ENCODE data around the gene FHOD3.

The FHOD3 gene

DNA sequence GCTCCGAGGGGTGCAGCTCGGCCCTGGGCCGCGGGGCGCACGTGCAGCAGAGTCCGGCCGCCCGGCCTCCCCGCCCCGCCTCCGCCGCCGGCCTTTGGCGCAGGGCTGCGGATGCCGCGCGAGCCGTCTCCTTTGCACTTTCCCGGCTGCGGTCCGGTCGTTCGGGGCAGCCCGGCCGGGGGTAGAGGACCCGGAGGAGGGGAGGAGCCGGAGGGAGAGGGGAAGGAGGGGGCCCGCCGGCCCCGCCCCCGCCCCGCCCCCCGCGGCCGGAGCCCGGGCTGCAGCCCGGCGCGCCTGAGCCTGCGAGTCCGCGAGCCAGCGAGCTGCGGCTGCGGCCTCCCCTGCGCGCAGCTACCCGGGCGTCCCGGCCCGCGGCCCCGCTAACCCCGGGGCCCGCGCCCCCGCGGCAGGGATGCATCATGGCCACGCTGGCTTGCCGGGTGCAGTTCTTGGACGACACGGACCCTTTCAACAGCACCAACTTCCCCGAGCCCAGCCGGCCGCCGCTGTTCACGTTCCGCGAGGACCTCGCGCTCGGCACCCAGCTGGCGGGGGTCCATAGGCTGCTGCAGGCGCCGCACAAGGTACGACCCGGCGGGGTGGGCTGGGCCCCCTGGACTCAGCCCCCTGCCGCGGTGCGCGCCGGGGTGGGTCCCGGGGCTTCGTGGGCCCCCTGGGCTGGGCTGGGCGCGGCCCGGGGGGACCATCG lies at the start of gene FHOD3:
Gene FHOD3 (plus strand): TSS at position 297 of the 709 bp plus-strand sequence. CDS start 123 bp downstream, at position 420.
- DNase-seq (ENCODE audit: low read depth, low spot score) = no peak

DNA sequence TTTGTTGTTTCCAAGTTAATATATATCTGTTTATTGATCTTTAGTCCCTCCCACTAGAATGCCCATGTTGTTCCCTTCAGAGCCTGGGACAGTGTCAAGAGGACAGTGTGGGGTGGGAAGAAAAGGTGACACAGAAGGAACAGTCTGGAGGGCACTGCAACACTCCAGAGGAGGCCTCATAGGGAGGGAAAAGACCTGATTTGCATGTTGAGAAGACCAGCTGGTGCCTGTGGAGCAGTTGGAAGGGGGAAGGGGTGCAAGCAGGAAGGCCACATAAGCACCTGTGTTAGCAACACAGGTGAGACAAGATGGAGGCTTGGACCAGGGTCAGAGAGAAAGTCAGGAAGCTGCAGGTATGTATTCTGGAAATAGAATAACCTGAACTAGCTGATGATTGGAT lies 48.1 kb upstream of the FHOD3 start:
- no peak for DNase-seq (ENCODE audit: low read depth, low spot score)

DNA sequence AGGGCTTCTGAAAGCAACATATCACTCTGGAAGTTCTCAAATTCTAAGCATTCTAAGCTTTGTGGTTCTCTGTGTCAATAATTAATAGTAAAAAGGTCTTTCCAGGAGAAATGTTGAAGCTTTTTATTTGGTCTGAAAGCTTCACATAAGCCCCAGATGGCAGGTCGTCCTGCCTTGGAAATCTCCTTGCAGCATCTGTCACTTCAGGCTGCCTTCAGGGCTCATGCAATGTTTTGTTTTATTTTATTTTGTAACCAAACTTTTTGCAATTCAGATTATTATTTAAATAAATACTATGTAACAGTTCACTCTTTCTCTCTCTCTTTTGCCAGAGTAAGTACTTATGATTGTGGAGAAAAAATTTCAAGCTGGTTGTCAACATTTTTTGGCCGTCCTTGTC lies 46.7 kb upstream of the FHOD3 start:
- no peak for DNase-seq (ENCODE audit: low read depth, low spot score)

DNA sequence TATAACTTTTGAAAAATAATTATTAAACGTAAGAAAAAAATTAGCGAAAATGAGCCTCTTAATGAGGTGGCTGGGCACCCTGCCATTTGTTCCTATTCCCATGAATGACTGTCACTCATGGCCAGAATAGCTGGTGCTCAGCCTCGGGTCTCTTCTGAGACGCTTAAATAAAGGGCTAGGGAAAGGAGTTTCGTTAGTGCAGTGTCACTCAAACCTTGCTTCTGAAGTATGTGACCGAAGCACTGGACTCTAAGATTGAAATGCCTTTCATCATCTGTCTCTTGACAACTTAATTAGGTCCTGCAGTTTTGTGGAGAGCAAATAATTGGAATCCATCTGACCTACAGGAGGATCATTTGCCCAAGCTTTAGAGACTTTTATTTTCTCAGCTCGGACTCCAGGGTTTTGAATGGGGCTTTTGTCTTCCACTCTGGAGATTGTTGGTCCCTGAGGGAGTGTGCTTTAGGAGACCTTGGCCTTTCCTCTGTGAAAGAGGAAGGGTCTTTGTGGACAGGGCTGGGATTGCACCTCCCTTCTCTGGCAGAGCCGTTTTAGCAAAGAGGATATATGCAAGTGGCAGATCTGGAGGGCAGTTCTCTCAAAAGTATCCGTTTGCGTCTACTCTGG lies 42.3 kb upstream of the FHOD3 start:
- no peak for DNase-seq (ENCODE audit: low read depth, low spot score)

DNA sequence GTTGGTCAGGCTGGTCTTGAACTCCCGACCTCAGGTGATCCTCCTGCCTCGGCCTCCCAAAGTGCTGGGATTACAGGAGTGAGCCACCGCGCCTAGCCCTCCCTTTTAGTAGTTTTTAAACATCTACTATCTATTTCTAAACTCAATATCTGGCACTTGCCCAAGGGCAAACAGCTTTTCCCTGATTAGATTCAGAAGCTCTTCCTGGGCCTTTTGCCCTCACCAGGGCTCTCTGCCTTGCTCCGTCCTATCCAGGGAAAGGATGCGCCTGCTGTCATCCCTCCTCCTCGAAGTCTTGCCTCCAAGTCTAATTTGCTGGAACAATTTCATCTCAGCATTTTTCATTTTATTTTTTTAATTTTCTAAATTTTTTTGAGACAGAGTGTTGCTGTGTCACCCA lies 41.4 kb upstream of the FHOD3 start:
- no peak for DNase-seq (ENCODE audit: low read depth, low spot score)

DNA sequence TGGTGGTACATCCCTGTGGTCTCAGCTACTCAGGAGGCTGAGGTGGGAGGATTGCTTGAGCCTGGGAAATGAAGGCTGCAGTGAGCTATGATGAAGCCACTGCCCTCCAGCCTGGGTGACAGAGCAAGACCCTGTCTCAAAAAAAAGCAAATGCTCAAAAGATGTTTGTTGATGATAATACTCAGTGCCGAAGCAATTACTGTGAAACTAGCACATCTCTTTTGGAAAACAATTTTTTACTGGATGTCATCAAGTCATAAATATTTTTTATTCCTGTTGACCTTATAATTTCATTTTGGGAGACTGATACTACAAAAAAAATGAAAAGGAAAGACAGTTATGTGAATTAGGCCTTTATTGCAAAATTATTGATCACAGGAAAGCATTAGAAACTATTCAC lies 34.5 kb upstream of the FHOD3 start:
- no peak for DNase-seq (ENCODE audit: low read depth, low spot score)

DNA sequence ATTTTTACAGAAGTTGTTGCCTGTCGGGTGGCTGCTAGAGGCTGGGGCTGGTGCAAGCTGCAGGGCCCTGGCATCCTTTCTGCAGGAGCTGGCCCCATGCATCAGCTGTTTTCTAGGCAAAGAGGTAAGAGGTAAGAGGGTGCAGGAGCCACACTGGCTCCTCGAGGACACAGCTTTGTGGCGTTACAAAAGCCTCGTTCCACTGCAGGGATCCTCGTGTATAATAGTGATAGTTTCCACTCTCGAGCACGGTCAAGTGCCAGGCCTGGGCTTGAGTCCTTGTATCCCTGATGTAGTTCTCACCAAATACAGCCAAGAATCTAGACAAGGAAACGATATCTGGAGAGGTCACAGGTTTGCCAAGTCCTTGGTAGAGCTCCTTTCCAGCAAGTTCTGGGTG lies 33.2 kb upstream of the FHOD3 start:
- DNase-seq (ENCODE audit: low read depth, low spot score) = no peak

DNA sequence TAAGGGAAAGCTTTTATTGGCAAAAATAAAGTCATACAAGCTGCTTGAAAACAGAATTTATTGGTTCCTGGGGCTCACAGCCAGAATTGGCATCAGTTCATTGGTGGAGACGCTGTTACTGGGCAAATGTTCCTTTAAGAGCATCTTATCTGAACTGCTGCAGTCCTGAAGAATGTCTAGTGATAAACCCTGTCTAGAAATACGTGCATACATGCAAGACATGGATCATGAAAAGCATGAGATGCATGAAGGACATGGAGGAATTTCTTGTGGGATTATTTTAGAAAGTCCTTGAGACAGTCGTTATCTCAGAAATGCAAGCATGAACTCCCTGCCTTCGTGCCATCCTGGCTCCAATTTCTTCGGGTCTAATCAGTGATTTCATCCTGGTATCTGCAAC lies 32.5 kb upstream of the FHOD3 start:
- no peak for DNase-seq (ENCODE audit: low read depth, low spot score)

DNA sequence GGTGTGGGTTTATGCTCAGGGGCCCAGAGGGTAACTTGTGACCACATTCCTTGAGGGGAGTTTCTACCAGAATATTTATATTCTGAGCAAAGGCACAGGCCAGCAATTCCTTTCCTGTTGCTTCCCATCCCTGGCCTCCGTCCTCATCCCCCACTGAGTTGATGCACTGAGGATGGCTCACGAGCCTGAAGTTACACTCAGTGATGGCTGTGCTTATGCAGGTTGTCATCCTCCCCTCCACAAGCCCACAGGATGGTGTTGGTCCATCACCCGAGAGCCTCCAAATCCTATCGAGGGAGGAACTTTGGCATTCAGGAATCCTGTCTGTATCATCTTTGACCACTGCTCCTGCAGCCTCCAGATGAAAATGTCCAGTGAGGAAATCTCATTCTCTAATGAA lies 28.4 kb upstream of the FHOD3 start:
- no peak for DNase-seq (ENCODE audit: low read depth, low spot score)

DNA sequence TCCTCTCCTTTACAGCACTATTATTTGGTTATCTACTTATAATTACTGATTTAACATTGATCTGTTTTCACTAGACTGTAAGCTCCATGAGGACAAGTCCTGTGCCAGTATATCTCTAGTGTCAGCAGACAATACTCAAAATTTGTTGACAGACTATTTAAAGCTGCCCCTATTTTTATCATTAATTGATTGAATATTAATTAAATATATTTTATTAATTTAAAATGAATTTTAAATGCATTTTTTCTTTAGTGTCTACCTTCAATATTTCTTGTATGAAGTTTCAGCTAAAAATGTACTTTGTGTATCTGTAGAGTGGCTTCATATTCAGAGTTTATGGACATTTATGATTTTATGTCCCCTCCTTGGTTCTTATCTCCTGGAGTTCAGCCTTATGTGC lies 26.4 kb upstream of the FHOD3 start:
- DNase-seq (ENCODE audit: low read depth, low spot score) = no peak

DNA sequence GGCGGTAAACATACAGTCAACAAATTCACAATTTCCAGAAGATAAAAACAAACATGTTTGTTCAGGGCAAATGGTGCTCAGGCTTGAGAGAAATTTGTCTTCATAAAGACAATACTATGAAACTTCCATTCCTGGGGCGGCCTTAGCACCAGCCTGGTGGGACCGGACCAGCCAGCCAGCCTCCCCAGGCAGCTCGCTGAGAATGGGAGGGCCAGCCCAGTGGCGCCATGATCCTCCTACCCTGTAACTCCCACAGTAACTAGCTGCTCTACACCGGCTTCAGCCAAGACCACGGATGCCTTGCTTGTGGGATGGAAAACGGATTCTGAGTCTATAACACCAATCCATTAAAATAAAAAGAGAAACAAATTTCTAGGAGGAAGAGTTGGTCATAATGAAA lies 24.2 kb upstream of the FHOD3 start:
- DNase-seq (ENCODE audit: low read depth, low spot score) = no peak

DNA sequence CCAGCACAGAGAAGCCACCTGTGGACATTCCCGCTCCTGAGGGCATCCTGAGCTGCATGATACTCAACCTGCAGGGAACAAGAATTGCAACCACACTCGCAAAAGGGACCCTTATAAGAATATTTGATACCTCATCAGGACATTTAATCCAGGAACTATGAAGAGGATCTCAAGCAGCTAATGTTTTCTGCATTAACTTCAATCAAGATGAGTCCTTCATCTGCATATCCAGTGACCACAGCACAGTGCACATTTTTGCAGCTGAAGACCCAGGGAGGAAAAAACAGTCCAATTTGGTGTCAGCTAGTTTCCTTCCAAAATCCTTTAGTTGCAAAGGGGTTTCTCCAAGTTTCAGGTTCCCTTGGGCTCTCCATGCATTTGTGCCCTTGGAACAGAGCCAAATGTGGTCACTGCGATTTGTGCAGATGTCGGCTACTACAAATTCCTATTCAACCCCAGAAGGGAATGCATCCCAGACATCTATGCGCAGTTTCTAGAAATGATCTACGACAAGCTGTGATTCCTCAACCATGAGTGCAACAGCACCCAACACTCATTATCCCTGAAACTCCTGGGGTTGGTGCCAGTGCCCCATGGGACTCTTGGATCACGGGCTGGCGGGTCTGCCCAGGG lies 23.3 kb upstream of the FHOD3 start:
- no peak for DNase-seq (ENCODE audit: low read depth, low spot score)

DNA sequence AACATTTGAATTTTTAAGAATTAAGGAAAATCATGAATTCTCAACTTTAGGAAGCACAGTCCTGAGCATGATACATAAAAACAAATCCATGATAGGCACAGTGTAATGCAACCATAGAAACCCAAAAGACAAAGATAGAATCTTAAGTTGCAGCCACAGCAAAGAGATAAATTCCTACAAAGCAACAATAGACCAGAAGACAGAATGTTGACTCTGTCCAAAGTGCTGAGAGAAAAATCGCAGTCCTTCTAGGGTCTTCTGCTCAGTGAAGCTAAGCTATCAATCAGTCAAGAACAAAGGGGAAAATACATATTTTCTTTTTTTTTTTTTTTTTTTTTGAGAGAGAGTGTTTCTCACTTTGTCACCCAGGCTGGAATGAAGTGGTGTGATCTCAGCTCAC lies 22.0 kb upstream of the FHOD3 start:
- DNase-seq (ENCODE audit: low read depth, low spot score) = no peak

DNA sequence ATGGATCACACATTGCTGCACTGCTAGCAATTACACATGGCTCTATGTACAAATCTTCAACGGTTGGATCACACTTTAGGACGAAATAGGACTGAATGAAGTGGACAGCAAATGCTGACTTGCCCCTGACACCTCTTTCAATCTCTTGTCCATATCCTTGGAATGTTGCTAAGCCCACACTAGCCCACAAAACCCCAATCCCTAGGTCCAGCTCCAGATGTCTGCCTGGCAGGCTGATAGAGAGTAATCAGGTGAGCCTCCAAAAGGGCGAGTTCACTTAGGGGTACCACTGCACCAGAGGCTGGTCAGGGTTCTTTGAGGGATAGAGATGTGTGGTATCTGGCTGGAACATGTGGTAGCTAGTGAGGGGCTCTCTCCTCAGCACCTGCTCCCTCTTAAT lies 18.5 kb upstream of the FHOD3 start:
- no peak for DNase-seq (ENCODE audit: low read depth, low spot score)

DNA sequence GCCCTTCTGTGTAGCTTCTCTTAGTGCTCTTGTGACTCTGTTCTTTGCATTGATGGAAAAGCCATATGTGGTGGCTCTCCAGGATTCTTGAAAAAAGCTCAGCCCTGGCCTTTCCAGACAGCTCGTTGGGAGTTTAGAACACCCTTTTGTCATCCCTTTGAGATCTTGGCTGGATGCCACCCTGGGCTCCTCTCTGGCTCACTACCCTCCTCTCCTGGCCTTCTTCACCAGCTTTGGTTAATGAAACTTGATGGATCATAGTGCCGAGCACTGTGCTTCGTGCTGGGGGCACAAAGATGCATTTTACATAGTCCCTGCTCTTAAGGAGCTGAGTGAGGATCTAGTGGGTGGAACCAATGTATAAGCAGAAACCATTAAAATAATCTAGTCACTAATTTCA lies 15.6 kb upstream of the FHOD3 start:
- no peak for DNase-seq (ENCODE audit: low read depth, low spot score)

DNA sequence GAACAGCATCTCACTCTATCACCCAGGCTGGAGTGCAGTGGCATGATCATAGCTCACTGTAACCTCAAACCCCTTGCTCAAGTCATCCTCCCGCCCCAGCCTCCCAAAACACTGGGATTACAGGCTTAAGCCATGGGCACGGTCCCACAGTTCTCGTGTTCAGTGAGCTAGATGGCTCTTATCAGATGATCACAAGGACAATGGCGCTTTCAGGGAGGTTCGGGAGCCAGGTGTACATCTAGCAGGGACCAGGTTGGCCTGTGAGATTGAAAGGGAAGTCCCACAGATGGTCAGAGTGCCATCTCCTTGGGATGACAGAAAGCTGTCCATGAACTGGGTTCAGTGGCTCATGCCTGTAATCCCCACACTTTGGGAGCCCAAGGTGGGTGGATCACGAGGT lies 14.1 kb upstream of the FHOD3 start:
- no peak for DNase-seq (ENCODE audit: low read depth, low spot score)

DNA sequence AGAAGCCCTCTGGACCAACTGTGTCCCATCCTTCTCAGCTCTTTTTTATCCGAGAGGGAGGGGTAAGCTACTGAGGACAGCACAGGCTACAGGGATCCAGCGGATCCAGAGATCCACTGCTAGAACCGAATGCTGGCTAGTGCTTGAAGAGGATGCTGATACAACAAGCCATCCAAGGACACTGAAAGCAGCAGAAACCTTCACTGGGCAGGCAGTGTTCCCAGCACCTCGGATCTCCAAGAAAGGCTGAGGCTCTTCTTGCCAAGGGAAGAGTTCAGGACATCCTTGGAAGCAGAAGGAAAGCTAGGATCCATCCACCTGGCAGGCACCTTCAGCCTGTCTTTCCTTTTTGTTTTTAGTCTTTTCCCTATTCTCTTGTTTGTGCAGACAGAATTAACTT lies 13.2 kb upstream of the FHOD3 start:
- DNase-seq (ENCODE audit: low read depth, low spot score) = no peak

DNA sequence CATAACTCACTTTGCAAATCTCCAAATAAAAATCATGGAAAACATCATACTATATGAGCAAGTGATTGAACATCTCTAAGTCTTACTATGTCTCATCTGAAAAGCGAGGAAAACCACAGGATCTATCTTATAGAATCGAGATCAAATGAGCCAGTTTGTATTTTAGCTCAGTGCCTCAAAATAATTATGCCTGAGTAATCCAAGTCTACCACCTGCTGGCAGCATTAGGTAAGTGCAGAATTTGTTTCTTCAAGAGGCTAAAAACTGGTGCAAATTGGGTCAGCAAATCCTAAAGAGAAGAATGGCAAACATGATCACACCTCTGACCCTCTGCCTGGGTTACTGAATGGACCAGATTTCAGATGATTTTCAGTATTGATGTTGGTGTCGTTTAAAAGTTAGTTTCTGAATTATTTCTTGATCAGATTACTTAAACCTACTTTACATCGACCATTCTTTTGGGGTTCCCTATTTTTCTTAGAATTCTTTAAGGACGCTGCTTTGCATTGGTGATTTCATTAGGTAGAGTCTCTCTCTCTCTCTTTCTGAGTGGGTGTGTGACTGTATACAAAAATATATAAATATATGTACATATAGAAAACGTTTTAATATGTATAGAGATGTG lies 12.7 kb upstream of the FHOD3 start:
- DNase-seq (ENCODE audit: low read depth, low spot score) = no peak

DNA sequence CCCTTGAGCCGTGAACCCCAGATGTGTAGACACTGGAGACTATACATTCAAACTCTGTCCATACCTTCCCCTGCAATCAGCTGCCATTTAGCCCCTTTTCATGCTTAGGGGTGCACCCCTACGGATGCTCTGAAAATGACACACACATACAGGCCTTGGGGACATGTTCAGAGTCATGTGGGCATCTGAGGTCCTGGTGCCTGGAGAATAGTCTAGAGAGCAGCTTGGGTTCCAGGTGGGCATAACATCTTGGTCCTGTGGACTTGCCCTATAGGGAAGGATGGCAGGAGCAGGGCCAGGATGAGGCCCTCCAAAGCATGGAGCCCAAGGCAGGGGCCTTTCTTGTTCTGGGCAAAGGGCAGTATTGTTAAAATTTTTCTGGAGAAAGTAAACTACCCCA lies 9.9 kb upstream of the FHOD3 start:
- DNase-seq (ENCODE audit: low read depth, low spot score) = no peak

DNA sequence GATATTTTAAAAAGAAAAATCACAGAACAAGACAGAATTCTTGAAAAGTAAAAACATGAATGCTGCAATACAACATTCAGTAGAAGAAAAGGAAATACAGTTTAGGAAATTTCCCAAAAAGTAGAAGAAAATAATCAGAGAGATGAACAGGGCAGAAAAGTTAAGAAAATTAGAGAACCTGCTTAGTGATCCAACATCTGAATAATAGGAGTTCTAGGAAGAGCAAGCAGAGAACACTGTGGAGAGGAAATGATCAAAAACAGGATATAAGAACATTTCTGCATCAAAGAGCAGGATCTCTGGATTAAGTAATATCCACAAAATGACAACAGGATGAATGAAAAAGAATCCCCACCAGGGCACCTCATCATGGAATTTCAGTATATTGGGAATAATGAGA lies 8.8 kb upstream of the FHOD3 start:
- no peak for DNase-seq (ENCODE audit: low read depth, low spot score)

DNA sequence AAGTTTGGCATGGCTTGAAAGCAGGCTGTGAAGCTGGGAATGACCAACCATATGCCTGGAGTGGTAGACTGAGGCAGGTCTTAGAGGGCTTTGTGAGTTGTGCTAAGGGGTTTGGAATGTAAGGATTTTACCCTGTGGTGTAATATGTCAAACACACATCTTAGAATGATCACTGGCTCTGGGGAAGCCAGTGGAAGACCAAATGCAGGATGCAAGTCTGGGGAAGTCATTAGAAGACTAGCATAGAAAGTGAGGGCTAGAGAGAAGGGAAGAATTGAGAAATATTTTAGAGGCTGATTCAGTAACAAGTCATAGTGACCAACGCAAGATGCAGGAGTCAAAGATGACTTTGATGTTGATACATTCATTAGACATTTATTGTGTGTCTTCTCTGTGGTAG lies 3.5 kb upstream of the FHOD3 start:
- no peak for DNase-seq (ENCODE audit: low read depth, low spot score)

DNA sequence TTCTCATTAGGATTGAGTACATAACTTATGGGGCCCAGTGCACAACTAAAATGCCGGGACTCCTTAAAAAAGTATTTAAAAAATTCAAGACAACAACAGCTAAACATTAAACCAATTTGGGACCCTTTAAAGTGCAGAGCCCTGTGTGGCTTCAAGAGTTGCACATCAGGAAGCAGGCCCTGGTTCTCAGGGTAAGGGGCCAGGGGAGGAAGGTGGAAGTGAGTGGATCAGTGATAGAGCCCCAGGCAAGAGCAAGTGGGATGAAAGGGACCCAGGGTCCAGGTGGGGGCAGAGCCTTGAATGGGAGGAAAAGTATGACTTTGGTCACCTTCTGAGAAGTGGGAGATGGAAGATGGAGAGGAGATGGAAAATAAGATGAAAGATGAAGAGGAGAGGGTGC lies 2.3 kb upstream of the FHOD3 start:
- no peak for DNase-seq (ENCODE audit: low read depth, low spot score)

DNA sequence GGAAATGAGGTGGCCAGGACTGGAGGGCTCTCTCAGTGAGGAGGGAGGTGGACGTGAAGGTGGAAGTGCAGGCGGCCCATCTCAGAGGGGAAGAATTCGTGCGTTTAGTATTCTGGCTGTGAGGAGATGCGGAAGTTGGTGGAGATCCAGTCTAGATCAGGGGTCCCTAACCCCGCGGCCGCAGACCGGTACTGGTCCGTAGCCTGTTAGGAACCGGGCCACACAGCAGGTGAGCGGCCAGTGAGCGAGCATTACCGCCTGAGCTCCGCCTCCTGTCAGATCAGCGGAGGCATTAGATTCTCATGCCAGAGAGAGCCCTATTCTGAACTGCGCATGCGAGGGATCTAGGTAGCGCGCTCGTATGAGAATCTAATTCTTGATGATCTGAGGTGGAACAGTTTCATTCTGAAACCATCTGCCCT lies 1.6 kb upstream of the FHOD3 start:
- DNase-seq (ENCODE audit: low read depth, low spot score) = no peak

All from brain pericyte (primary cell).